Smooth muscle cell of the brain vasculature (primary cell): ENCODE measurements around the gene UBE2QL1.

ENCODE experiments used
- DNase-seq: peaks from one replicate; pipeline ENCODE4 v3.0.0-alpha.2; 2012; ENCODE audit warnings: low read depth, low spot score

Gene UBE2QL1

GRCh38 chr5:6430418-6431028 is 18.1 kb upstream of the UBE2QL1 start:
- no peak for DNase-seq

GRCh38 chr5:6431214-6432195 is 17.2 kb upstream of the UBE2QL1 start:
- no peak for DNase-seq

DNA sequence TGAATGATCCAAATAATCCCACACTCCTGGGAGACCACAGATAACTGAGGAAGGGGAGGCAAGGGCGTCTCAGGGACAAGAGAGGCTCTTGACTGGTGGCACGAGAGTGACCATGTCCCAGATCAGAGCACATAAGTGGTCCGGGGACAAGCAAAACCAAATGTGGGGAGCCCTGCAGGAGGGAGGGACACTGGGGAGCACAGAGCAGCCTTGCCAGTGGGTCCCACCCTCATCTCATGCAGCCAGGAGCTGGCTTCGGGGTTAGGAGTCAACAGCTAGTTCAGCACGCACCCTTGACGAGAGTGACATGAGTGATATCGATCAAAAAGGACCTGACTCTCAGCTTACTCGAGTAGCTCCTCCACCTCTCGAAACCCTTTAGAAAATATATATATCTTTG is 16.5 kb upstream of the UBE2QL1 start:
- no peak for DNase-seq

GRCh38 chr5:6434731-6435130 is 13.9 kb upstream of the UBE2QL1 start:
- DNase-seq = no peak

- no peak for DNase-seq
Measured at GRCh38 chr5:6435356-6435755, 13.3 kb upstream of the UBE2QL1 start.

DNA sequence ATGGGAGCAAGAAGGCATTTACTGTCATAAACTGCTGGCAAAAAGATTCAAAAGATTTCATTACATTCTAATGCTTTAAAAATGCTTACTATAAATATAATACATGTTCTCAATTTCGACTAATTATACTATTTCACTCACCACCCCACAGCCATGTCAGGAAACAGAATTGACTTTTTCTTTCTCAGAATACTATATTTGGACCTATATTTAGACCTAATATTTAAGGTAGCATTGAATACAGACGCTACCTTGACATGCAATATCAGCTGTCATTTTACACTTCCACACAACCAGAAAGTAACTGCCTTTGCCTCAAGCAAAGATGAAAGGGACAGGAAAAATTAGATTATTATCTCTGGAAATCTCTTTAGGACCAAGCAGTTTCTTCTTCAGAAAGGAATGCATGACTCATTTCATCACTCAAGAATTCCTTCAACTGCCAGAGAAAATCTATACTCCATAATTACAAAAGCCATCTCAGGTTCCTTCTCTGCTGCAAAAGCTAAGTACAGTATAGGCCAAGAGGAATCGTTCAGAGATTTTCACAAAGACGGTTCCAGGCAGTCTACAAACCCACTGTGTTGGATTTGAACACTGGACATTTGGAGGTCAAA is 11.8 kb upstream of the UBE2QL1 start:
- DNase-seq = no peak

DNA sequence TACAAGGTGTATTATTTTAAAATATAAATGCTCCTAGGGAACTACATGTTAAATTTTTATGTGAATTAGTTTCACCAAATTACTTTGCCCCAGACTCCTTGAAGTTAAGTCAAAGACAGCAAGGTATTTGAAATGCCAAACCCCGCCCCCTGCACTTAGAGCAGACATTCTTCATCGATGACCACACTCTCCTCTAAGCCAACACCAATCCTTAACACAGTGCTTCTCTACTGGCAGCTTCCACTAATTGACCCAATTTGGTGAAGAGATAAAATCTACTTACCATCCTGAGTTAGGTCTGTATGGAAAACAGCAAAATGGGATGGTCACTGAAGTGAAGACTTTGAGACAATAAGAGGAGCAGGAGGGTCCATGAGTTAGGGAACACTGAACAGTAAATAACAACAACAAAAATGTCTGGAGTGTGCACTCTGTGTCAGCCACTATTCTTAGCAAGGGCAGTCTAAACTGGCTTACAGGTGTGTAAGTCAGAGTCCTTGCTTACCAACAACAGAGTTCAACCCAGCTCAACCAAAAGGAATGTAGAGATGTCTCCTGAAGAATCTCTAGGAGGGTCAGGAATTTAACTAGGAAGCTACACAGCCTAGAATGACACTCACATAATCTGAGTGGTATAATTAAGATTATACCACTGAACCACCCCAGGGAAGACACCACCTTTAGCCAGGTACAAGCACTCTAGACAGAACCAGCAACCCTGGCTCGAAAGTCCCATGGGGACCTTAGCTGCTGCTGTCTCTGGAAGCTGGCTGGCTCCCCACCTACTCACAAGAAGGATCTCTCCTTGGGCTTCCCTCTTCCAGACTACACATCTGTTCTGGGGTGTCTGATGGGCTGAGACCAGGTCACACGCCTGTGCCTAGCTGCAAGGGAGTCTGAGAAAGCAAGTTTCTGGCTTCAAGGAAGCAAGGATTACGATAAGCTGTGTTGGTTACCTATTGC is 8.8 kb upstream of the UBE2QL1 start:
- DNase-seq = no peak

- no peak for DNase-seq
Measured at GRCh38 chr5:6442333-6442732, 6.3 kb upstream of the UBE2QL1 start.

GRCh38 chr5:6443326-6443725 is 5.3 kb upstream of the UBE2QL1 start:
- no peak for DNase-seq

- DNase-seq = no peak
Measured at GRCh38 chr5:6446042-6446441, 2.6 kb upstream of the UBE2QL1 start.

- no peak for DNase-seq
Measured at GRCh38 chr5:6446626-6447309, 1.9 kb upstream of the UBE2QL1 start.

- DNase-seq = no peak
Measured at GRCh38 chr5:6447384-6448140, 1.1 kb upstream of the UBE2QL1 start.

DNA sequence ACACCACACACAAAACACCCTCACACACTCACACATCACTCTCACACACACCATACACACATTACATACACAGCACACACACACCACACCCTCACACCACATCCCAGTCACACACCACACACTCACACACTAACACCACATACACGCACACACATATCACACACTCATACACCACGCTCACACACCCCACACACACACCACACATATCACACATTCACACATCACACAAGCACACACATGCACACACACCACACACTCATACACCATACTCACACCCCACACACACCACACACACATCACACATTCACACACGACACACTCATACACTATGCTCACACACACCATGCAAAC is 543 bp upstream of the UBE2QL1 start:
- no peak for DNase-seq

GRCh38 chr5:6449465-6450158 is 953 bp downstream of the UBE2QL1 start:
- DNase-seq = no peak

DNA sequence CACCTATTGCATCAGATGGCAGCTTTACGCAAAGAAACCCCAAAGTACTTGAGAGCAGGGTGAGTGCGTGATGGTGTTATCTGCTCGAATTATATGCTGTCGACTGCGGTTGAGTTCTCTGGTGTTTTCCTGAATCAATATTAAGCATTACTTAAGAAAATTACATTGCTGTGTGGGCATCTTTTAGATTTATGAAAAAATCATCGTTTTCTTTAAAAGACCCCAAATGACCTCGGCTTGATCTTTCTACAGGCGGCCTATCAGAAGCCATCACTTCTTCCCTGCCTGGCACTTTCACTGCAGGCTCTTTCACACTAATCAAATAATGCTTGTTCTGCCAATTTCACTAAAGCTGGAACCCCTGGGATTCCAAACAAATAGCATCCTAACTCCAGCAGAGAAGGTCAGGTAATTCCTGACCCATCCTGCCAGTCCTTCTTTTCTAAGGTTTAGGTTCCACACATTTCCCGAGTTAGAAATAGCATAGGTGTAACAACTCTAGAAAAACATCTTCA is 1.7 kb downstream of the UBE2QL1 start:
- DNase-seq = no peak

DNA sequence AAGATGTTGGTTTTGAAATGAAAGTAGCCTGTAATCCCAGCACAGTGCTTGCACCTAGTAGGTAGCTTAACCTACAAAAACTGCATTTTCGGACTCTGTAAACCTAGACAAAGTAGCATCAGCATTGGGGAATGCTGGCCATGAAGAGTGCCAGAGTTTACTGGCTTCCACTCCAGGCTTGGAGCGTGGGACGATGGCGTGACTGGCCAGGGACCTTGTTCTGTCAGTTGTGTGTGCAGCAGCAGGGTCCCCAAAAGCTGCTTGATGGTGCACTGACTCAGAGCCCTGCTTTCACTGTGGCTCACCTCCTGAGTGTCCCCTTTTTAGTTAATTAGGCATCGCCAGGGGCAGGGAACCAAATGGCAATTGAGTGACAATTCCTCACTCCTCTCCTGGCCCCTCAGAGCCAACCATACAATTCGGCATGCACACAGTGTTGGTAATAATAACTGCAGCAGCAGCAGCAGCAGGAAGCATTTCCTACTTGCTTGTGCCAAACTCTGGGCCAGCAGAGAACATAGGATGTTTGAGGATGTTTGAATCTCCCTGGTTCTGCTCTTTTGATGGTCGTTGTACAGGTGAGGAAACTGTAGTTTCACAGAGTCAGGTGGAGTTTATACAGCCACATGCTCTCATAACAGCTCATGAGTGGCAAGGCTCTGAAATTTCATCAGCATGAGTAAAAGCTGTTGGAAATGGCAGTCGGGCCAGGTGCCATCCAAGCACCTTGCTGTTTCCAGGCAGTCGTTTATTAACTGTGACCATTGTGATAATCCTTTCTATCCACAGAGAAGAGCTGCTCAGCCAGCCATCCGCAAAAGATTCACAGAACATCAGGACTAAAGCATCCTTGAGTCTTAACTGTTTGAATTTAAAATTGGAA is 4.2 kb downstream of the UBE2QL1 start:
- DNase-seq = no peak

GRCh38 chr5:6453937-6454560 is 5.4 kb downstream of the UBE2QL1 start:
- no peak for DNase-seq

- DNase-seq = no peak
Measured at GRCh38 chr5:6454628-6455053, 6.0 kb downstream of the UBE2QL1 start.
